Measurements from ENCODE around the gene MED6. TPM values are rescaled to one million over a fixed set of nuclear protein-coding genes. Genes with fewer than 3 reads are reported as not detected.

MED6 gene
- total and polyA plus RNA-seq, 9 of the 15 experiments (the other 6 are each of a cell fraction or from before 2014, with no cell fraction given), result 16.9 to 52.0 (median 30.4) TPM

DNA sequence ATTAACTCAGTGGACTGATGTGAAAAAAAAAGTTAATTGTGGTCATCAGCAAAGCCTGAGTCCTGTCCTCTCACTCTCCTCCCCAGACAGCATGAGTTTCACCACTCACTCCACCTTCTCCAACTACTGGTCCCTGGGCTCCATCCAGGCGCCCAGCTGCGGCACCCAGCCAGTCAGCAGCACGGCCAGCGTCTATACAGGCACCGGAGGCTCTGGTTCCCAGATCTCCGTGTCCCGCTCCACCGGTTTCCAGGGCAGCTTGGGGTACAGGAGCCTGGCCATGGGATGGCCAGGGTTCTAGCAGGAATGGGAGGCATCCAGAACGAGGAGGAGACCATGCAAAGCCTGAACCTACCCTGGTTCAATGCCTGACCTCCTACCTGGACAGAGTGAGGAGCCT is 6.0 kb downstream of the MED6 start:
- no peak for ATAC-seq
- H3K9ac ChIP-seq (ENCODE audit: insufficient read depth in 1 of 2, low read depth in 2 of 2, low read length in 2 of 2), result no peak overlapping the region
- no peaks in the 10 kb centered on the region for H3K9me1 ChIP-seq (ENCODE audit: control insufficient read depth, insufficient read depth, low read length)
- BruUV-seq (replicated peaks), result no TSS peak
- CTCF ChIA-PET (ENCODE audit: low intra/inter-chr PET ratio), result no interaction called here
- no peak overlapping the region for H3K27ac ChIP-seq (ENCODE audit: extremely low read depth, low read depth, low read length)
- POLR2A ChIA-PET, result no interaction called here
- H2AFZ ChIP-seq (ENCODE audit: low read depth, low read length), result no peak overlapping the region
- H4K20me1 ChIP-seq (replicated peaks; ENCODE audit: control insufficient read depth, insufficient read depth, low read length), result no peaks in the 10 kb centered on the region; the same call in 1 of the 2 replicates
- peaks cover 28% of the 10 kb centered on the region for H3K79me2 ChIP-seq (ENCODE audit: control insufficient read depth, insufficient read depth, low read length)
- FAIRE-seq, result no peak
- peaks cover 69% of the 10 kb centered on the region for H3K36me3 ChIP-seq (ENCODE audit: control insufficient read depth, insufficient read depth, low read length)
- H3K4me2 ChIP-seq (ENCODE audit: insufficient read depth, low read length), result no peak overlapping the region
- intact Hi-C loops (cut with micrococcal nuclease) (no loop called here), in situ Hi-C loops (cut with MboI) (no loop called here)
- DNase-seq (ENCODE audit: extremely low read depth in 1 of 4, low spot score in 3 of 4), result no peak
- H3K4me1 ChIP-seq (replicated peaks in 1 of 2; ENCODE audit: control insufficient read depth in 2 of 2, insufficient read depth in 2 of 2, low read length in 2 of 2), result no peaks in the 10 kb centered on the region
- H3K9me3 ChIP-seq (replicated peaks; ENCODE audit: control insufficient read depth, insufficient read depth, low read depth, low read length), result no peaks in the 10 kb centered on the region
- TF ChIP-seq, protein P1, sequence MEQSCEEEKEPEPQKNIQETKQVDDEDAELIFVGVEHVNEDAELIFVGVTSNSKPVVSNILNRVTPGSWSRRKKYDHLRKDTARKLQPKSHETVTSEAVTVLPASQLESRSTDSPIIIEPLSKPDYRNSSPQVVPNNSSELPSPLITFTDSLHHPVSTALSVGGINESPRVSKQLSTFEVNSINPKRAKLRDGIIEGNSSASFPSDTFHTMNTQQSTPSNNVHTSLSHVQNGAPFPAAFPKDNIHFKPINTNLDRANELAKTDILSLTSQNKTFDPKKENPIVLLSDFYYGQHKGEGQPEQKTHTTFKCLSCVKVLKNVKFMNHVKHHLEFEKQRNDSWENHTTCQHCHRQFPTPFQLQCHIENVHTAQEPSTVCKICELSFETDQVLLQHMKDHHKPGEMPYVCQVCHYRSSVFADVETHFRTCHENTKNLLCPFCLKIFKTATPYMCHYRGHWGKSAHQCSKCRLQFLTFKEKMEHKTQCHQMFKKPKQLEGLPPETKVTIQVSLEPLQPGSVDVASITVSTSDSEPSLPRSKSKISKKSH (CRISPR knock-in tag; IDR thresholded peaks at IDR 0.05), result no peak
- TF ChIP-seq NFRKB (IDR thresholded peaks at IDR 0.05; ENCODE audit: low read depth), result no peak
- no peak for TF ChIP-seq SMAD3 (CRISPR knock-in tag; conservative IDR thresholded peaks at IDR 0.05)
- TF ChIP-seq, protein P2, sequence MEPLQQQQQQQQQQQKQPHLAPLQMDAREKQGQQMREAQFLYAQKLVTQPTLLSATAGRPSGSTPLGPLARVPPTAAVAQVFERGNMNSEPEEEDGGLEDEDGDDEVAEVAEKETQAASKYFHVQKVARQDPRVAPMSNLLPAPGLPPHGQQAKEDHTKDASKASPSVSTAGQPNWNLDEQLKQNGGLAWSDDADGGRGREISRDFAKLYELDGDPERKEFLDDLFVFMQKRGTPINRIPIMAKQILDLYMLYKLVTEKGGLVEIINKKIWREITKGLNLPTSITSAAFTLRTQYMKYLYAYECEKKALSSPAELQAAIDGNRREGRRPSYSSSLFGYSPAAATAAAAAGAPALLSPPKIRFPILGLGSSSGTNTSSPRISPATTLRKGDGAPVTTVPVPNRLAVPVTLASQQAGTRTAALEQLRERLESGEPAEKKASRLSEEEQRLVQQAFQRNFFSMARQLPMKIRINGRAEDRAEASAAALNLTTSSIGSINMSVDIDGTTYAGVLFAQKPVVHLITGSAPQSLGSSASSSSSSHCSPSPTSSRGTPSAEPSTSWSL (CRISPR knock-in tag; IDR thresholded peaks at IDR 0.05; ENCODE audit: borderline replicate concordance), result no peak
- no peak for TF ChIP-seq SIX5 (IDR thresholded peaks at IDR 0.05; ENCODE audit: borderline replicate concordance in 1 of 2, insufficient read depth in 1 of 2, low read depth in 1 of 2, low read length in 2 of 2)
- no peak for TF ChIP-seq ZBED1 (IDR thresholded peaks at IDR 0.05)
- TF ChIP-seq, protein P3, sequence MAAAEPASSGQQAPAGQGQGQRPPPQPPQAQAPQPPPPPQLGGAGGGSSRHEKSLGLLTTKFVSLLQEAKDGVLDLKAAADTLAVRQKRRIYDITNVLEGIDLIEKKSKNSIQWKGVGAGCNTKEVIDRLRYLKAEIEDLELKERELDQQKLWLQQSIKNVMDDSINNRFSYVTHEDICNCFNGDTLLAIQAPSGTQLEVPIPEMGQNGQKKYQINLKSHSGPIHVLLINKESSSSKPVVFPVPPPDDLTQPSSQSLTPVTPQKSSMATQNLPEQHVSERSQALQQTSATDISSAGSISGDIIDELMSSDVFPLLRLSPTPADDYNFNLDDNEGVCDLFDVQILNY (CRISPR knock-in tag; IDR thresholded peaks at IDR 0.05), result no peak
- TF ChIP-seq SAP30 (IDR thresholded peaks at IDR 0.05; ENCODE audit: borderline replicate concordance, insufficient read depth, low read depth, low read length, poor library complexity, severe bottlenecking), result no peak
- TF ChIP-seq ZC3H4 (CRISPR knock-in tag; IDR thresholded peaks at IDR 0.05; ENCODE audit: borderline replicate concordance), result no peak
- no peak for TF ChIP-seq MCM5 (IDR thresholded peaks at IDR 0.05; ENCODE audit: low read depth)
- TF ChIP-seq, protein P4, sequence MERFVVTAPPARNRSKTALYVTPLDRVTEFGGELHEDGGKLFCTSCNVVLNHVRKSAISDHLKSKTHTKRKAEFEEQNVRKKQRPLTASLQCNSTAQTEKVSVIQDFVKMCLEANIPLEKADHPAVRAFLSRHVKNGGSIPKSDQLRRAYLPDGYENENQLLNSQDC (CRISPR knock-in tag; IDR thresholded peaks at IDR 0.05), result no peak
- TF ChIP-seq, protein P5, sequence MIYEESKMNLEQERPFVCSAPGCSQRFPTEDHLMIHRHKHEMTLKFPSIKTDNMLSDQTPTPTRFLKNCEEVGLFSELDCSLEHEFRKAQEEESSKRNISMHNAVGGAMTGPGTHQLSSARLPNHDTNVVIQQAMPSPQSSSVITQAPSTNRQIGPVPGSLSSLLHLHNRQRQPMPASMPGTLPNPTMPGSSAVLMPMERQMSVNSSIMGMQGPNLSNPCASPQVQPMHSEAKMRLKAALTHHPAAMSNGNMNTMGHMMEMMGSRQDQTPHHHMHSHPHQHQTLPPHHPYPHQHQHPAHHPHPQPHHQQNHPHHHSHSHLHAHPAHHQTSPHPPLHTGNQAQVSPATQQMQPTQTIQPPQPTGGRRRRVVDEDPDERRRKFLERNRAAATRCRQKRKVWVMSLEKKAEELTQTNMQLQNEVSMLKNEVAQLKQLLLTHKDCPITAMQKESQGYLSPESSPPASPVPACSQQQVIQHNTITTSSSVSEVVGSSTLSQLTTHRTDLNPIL (CRISPR knock-in tag; IDR thresholded peaks at IDR 0.05), result no peak
- no peak overlapping the region for H3K4me3 ChIP-seq
- WGBS (ENCODE audit: insufficient coverage, low coverage, missing lambda C conversion rate), result 90% methylated on average over 5 of the region's 9 CpGs
- H3K27me3 ChIP-seq (ENCODE audit: control insufficient read depth in 2 of 2, insufficient read depth in 2 of 2, low read length in 2 of 2), result no peaks in the 10 kb centered on the region

Measured in K562 (cell line).